Peyer's patch (tissue), 4 donors: ENCODE data around the gene ADGRL4. TPM values are rescaled to one million over a fixed set of nuclear protein-coding genes. Genes with fewer than 3 reads are reported as not detected.
"Not testable (repeated sequence)": the region's sequence is repeated elsewhere in the genome, so short reads cannot be mapped to it uniquely, and the experiment has no call there.

Experiments used
- DNase-seq, 3 donors: peaks; one replicate each; pipeline ENCODE4 v3.0.0-alpha.2; 2017 to 2019
- H3K27ac ChIP-seq, 4 donors: fragments of 200-600 bp; sonication (generic); one replicate each; pipeline ENCODE4 v1.5.1; 2016 to 2019
- H3K27me3 ChIP-seq, 2 donors: fragments of 200-600 bp; sonication (generic); one replicate each; pipeline ENCODE4 v1.5.1; 2019
- H3K36me3 ChIP-seq, 3 donors: fragments of 200-600 bp; sonication (generic); one replicate each; pipeline ENCODE4 v1.5.1; 2016 to 2019
- H3K4me1 ChIP-seq, 4 donors: fragments of 200-600 bp; sonication (generic); one replicate each; pipeline ENCODE4 v1.5.1; 2016 to 2019
- H3K4me3 ChIP-seq, 4 donors: fragments of 200-600 bp; sonication (generic); 1 replicate in 3 of 4; 2 replicates in 1 of 4; pipeline ENCODE4 v1.5.1; 2016 to 2019; ENCODE audit warnings: mild to moderate bottlenecking in 1 of 4
- H3K9me3 ChIP-seq, 4 donors: fragments of 200-600 bp; sonication (generic); one replicate each; pipeline ENCODE4 v1.5.1; 2016 to 2019; ENCODE audit warnings: mild to moderate bottlenecking in 1 of 4
- CTCF ChIP-seq, 6 experiments: fragments of 450-650 bp in 4 of 6; fragments of 200-600 bp in 2 of 6; sonication (generic) in 1 of 6; IDR thresholded peaks; one replicate each; pipeline ENCODE4 v1.5.1; 2017 to 2019; ENCODE audit warnings: antibody characterized with exemption in 6 of 6, mild to moderate bottlenecking in 3 of 6, moderate library complexity in 1 of 6
- POLR2A ChIP-seq, 2 donors: fragments of 450-650 bp; IDR thresholded peaks; one replicate each; pipeline ENCODE4 v1.5.1; 2017; ENCODE audit warnings: antibody characterized with exemption in 2 of 2, mild to moderate bottlenecking in 2 of 2, moderate library complexity in 2 of 2
- total RNA-seq, 4 donors: library from RNA; depleted of rRNA; stranded (reverse); fragments of >200 nt; gene quantifications; one replicate each; pipeline ENCODE4 v1.1.0, GENCODE V29; 2016

The ADGRL4 gene
- total RNA-seq, 4 donors from 2014 or later: 3.1 to 6.6 (median 4.1) TPM

- no peak for DNase-seq
- Histone ChIP-seq H3K4me3 (no peak overlapping the region), H3K4me1 (no peaks in the 10 kb centered on the region), H3K36me3 (no peaks in the 10 kb centered on the region), H3K9me3 (no peaks in the 10 kb centered on the region), H3K27ac (no peak overlapping the region), H3K27me3 (no peaks in the 10 kb centered on the region)
- TF ChIP-seq CTCF (IDR thresholded peaks at IDR 0.05): no peak
These were observed 119.1 kb downstream of the ADGRL4 start for GRCh38 chr1:78887458-78887857.

GRCh38 chr1:78884685-78885452, 121.7 kb downstream of the ADGRL4 start:
- Histone ChIP-seq H3K4me1 (no peaks in the 10 kb centered on the region), H3K9me3 (no peaks in the 10 kb centered on the region), H3K27ac (no peak overlapping the region), H3K4me3 (no peak overlapping the region), H3K27me3 (no peaks in the 10 kb centered on the region), H3K36me3 (no peaks in the 10 kb centered on the region)
- no peak for TF ChIP-seq POLR2A (IDR thresholded peaks at IDR 0.05)
- TF ChIP-seq CTCF (IDR thresholded peaks at IDR 0.05): no peak
- DNase-seq: no peak

GRCh38 chr1:78880223-78880622, 126.3 kb downstream of the ADGRL4 start:
- Histone ChIP-seq H3K4me1 (no peaks in the 10 kb centered on the region), H3K4me3 (no peak overlapping the region), H3K36me3 (no peaks in the 10 kb centered on the region), H3K27ac (no peak overlapping the region), H3K9me3 (no peaks in the 10 kb centered on the region), H3K27me3 (no peaks in the 10 kb centered on the region)
- no peak for TF ChIP-seq POLR2A (IDR thresholded peaks at IDR 0.05)
- no peak for TF ChIP-seq CTCF (IDR thresholded peaks at IDR 0.05)
- no peak for DNase-seq

- H3K4me3 ChIP-seq, H3K4me1 ChIP-seq, DNase-seq, H3K27me3 ChIP-seq, H3K36me3 ChIP-seq, H3K9me3 ChIP-seq, H3K27ac ChIP-seq: not testable (repeated sequence)
These were observed 130.5 kb downstream of the ADGRL4 start for GRCh38 chr1:78875986-78876385.

GRCh38 chr1:78872801-78873200, 133.7 kb downstream of the ADGRL4 start:
- H3K27me3 ChIP-seq, H3K9me3 ChIP-seq, H3K4me1 ChIP-seq, H3K4me3 ChIP-seq, DNase-seq, H3K36me3 ChIP-seq, H3K27ac ChIP-seq: not testable (repeated sequence)

- no peaks in the 10 kb centered on the region for H3K4me1 ChIP-seq
- TF ChIP-seq POLR2A (IDR thresholded peaks at IDR 0.05) (no peak), CTCF (IDR thresholded peaks at IDR 0.05) (no peak)
- no peaks in the 10 kb centered on the region for H3K36me3 ChIP-seq
- DNase-seq: no peak
- no peak overlapping the region for H3K27ac ChIP-seq
- no peak overlapping the region for H3K4me3 ChIP-seq
- no peaks in the 10 kb centered on the region for H3K9me3 ChIP-seq
- no peaks in the 10 kb centered on the region for H3K27me3 ChIP-seq
These were observed 135.3 kb downstream of the ADGRL4 start for GRCh38 chr1:78871249-78871648.

GRCh38 chr1:78869136-78869535, 137.4 kb downstream of the ADGRL4 start:
- no peaks in the 10 kb centered on the region for H3K4me1 ChIP-seq
- H3K27ac ChIP-seq: no peak overlapping the region
- H3K27me3 ChIP-seq: no peaks in the 10 kb centered on the region
- no peaks in the 10 kb centered on the region for H3K9me3 ChIP-seq
- no peak for TF ChIP-seq CTCF (IDR thresholded peaks at IDR 0.05)
- TF ChIP-seq POLR2A (IDR thresholded peaks at IDR 0.05): no peak
- DNase-seq: no peak
- H3K4me3 ChIP-seq: no peak overlapping the region
- H3K36me3 ChIP-seq: no peaks in the 10 kb centered on the region
